Esophagus muscularis mucosa (tissue), 4 donors: ENCODE results near the gene DAAM1.

Experiments
- EP300 ChIP-seq: sonication (generic); formaldehyde crosslinking; IDR thresholded peaks from one replicate; pipeline ENCODE4 v1.6.1; 2017; ENCODE audit warnings: antibody characterized with exemption
- POLR2A ChIP-seq: fragments of 450-650 bp; IDR thresholded peaks from one replicate; pipeline ENCODE4 v1.6.1; 2017; ENCODE audit warnings: antibody characterized with exemption, moderate library complexity, mild to moderate bottlenecking, low read depth
- POLR2AphosphoS5 ChIP-seq, 2 donors: sonication (generic); formaldehyde crosslinking; IDR thresholded peaks; one replicate each; pipeline ENCODE4 v1.6.1; 2017; ENCODE audit warnings: antibody characterized with exemption in 2 of 2
- TF ChIP-seq, protein P1 (sequence below), 3 experiments: fragments of 200-600 bp in 2 of 3; fragments of 450-650 bp in 1 of 3; sonication (generic) in 2 of 3; IDR thresholded peaks; one replicate each; pipeline ENCODE4 v1.5.1; 2017 to 2019; ENCODE audit warnings: antibody characterized with exemption in 3 of 3, mild to moderate bottlenecking in 2 of 3, moderate library complexity in 1 of 3

GRCh38 chr14:59267046-59267445, 78.6 kb downstream of the DAAM1 start:
- TF ChIP-seq, protein P1, sequence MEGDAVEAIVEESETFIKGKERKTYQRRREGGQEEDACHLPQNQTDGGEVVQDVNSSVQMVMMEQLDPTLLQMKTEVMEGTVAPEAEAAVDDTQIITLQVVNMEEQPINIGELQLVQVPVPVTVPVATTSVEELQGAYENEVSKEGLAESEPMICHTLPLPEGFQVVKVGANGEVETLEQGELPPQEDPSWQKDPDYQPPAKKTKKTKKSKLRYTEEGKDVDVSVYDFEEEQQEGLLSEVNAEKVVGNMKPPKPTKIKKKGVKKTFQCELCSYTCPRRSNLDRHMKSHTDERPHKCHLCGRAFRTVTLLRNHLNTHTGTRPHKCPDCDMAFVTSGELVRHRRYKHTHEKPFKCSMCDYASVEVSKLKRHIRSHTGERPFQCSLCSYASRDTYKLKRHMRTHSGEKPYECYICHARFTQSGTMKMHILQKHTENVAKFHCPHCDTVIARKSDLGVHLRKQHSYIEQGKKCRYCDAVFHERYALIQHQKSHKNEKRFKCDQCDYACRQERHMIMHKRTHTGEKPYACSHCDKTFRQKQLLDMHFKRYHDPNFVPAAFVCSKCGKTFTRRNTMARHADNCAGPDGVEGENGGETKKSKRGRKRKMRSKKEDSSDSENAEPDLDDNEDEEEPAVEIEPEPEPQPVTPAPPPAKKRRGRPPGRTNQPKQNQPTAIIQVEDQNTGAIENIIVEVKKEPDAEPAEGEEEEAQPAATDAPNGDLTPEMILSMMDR (IDR thresholded peaks at IDR 0.05): no peak
- TF ChIP-seq EP300 (no peak), POLR2A (no peak), POLR2AphosphoS5 (IDR thresholded peaks at IDR 0.05) (no peak)
